Measurements from ENCODE around the gene IL12RB2.

The IL12RB2 gene

GRCh38 chr1:67313934-67314671 lies 6.4 kb downstream of the IL12RB2 start:
- no peak for DNase-seq

DNA sequence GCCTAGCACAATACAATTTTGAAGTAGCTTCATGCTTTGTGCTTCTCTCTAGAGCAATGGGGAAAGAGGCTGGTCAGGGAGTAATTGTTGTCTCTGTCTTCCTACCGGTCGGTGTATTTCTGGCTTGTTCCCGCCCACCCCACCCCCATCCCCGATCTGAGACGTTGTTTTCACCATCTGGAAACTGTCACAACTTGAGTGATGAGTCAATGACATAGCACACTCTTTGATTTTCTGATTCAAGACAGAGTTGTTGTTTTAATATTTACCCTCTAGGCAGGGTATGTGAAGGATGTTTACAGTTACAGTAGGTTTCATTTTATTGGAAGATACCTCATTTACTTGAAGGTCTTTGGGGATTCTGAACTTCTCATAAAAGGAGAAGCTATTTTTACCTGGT lies 7.0 kb downstream of the IL12RB2 start:
- DNase-seq, result no peak

- no peak for DNase-seq
Measured at GRCh38 chr1:67316180-67316902, 8.7 kb downstream of the IL12RB2 start.

DNA sequence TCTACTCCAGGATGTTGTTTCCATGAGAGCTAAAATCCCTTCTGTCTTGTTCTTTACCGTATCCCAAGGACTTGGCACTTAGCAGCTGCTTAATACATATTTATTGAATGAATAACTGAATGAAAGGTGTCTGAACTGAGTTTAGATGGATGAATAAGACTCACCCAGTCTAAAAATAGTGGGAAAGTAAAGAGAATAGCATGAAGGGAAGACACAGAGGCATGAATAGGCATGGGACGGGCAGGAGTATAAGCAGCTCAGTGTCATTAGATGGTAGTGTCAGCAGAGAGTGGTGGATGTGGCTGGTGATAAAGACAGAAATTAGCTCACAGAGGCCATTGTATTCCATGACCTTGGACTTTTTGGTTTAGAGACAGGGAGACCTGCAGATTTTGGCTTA lies 9.2 kb downstream of the IL12RB2 start:
- DNase-seq, result no peak

DNA sequence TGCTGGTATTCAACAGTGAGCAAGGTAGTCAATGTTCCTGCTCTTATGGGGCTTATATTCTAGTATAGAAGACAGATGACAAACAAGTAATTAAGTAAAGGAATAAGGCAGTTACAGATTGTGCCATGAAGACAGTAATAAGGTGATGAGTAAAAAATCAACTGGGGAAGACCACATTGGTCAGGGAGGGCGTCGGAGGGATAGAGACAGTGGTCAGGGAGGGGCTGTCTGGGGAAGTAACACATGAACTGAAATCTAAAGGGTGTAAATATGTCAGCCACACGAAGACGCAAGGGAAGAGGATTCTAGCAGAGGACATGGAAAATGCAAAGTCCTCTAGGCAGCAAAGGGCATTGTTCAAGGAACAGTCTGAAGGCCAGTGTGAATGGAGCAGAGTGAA lies 10.1 kb downstream of the IL12RB2 start:
- no peak for DNase-seq

GRCh38 chr1:67322442-67322841 lies 14.8 kb downstream of the IL12RB2 start:
- DNase-seq, result no peak

DNA sequence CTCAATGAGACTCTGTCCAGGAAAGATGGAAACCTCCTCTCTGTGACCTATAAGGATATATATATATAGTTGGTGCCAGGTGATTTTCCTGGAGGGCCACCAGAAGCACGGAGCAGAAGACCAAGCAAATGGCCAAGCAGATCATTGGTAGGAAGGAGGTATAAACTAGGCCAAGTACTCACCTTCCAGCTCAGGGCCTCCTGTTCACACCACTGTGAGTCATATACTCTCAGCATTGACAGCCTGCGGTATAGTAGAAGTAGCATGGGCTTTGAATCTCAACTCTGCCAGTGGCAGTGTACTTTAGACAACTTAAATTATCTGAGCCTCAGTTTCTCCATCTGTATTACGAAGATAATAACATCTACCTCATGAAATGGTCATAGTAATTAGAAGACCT lies 15.4 kb downstream of the IL12RB2 start:
- DNase-seq, result no peak

DNA sequence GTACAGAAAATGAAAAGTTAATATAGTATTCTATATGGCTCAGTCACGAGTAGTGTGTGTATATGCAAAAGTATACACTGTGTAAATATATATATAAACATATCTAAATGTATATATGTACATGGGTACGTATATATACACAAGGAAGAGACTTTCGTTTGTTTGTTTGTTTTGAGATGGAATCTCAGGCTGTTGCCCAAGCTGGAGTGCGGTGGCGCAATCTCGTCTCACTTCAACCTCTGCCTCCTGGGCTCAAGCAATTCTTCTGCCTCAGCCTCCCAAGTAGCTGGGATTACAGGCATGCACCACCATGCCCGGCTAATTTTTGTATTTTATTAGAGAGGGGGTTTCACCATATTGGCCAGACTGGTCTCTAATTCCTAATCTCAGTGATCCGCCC lies 16.4 kb downstream of the IL12RB2 start:
- DNase-seq, result no peak

DNA sequence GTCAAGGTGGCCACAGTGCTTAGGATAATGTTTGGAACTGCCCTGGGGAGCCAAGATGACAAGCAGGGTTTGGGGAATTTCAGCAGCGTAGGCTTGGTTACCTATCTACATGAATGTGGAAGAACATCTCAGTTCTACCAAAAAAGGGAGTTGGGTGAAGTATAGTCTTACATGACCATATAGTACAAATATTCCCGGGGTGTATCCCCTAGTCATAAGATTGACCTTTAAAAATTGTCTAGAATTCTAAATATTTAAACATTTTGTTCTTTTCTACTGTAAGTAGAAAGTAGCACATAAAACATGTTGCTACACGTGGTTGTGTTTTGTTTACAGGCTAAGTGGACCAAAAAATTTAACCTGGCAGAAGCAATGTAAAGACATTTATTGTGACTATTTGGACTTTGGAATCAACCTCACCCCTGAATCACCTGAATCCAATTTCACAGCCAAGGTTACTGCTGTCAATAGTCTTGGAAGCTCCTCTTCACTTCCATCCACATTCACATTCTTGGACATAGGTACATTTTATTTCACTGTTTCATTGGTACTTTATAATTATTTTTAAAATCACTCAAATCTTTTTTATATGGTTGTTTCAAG lies 20.3 kb downstream of the IL12RB2 start:
- DNase-seq, result peak; percentile 24

DNA sequence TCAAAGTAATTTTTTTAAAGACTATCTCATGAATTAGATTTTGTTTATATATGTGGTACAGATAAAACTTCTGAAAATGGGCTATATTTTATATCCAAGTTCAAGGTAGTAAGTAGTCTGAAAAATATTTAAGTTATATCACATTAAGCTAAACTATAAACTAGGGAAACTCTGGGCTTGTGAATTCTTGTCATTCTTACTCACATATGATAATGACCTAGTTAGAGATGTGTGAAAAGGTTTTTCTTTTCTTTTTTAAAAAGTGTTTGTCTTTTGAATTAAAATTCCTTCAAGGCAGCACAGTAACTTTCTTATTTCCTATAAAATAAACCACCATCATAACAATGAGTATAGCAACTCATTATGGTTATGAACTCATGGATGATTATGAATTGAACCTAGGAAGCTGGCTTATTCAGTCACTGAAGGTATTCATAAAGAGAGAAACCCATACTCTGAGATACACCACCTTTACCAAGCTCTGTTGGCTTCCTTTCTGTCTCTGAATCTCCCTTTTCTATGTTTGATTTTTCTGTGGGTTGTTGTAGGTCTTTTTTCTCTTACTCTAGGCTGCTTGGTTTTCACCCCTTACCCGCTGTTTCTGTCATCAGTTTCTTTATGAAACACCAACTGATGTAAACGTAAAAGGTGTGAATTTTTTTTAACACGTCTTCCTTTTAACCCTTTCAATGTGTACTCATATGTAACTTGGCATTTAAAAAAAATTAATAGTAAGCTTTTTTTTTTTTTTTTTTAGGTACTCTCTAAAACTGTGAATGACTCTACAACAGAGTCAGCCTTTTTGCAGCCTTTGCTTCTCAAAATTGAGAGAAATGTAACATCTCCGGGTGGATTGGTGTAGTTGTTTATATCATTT lies 25.2 kb downstream of the IL12RB2 start:
- DNase-seq, result no peak

GRCh38 chr1:67333603-67334002 lies 25.9 kb downstream of the IL12RB2 start:
- no peak for DNase-seq

DNA sequence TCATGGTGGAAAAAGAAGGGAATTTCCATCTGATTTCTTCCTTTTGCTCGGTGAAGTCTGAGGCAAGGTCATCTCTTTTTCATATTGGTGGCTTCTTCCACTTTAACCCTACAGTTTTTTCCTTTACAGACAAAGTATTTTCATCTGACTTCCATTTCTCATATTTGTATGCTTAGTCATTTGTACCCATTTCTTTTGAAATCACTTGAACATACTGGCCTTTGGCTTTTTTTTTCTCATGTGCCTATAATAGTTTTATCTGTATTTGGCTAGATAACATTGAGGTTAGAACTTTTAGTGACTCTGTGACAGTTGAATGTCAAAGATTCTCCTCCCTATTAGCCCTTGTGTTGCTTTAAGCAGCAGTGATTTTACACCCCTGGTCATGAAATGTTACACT lies 27.7 kb downstream of the IL12RB2 start:
- no peak for DNase-seq

DNA sequence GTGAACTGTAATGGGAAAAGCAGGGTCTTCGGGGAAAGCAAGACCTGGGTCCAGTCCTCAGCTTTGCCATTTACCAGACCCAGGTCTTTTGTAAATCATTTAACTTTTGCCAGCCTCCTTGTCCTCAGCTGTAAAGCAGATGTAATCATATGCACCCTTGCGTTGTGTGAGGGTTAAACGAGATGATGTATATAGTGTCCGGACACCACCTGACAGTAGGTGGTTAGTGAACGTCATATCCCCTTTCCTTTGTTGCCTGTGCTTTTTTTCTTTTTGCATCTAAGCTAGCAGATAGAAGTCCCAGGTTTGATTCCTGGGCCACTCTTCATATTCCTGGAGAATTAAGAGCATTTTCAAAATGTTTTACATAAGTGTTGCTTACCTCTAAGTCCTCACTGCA lies 28.5 kb downstream of the IL12RB2 start:
- DNase-seq, result no peak

DNA sequence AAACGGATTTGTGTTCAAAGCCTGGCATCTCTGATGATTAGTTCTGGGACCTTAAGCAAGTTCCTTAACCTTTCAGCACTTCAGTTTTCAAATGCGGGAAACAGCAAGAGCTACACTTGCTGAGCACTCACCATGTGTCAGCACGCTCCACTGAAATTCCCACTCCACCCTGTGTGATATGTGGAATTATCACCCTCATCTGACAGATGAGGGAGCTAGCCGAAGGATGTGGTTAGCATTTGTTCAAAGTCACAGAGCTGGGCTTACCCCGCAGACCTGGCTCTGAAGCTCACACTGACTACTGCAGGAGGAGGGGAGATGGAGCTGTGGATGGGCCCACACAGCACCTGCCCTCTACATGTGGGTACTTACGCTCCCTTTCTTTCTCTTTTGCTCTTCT lies 29.1 kb downstream of the IL12RB2 start:
- DNase-seq, result no peak

DNA sequence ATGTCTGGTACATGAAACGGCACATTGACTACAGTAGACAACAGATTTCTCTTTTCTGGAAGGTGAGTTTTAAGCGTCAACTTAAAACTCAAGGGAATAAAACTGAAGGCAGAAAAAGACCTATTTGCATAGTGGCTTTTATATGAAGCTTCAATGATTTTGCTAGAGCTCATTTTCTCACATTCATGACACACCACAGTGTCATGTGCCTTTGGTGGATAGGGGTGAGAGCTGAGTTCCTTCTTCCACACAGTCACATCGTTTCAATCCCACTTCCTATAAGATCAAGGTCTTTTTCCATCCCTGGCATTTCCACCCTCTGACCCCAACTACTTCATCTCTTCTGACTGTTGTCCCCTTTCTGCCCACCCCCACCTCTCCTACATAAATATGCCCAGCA lies 31.0 kb downstream of the IL12RB2 start:
- DNase-seq, result peak; percentile 4

DNA sequence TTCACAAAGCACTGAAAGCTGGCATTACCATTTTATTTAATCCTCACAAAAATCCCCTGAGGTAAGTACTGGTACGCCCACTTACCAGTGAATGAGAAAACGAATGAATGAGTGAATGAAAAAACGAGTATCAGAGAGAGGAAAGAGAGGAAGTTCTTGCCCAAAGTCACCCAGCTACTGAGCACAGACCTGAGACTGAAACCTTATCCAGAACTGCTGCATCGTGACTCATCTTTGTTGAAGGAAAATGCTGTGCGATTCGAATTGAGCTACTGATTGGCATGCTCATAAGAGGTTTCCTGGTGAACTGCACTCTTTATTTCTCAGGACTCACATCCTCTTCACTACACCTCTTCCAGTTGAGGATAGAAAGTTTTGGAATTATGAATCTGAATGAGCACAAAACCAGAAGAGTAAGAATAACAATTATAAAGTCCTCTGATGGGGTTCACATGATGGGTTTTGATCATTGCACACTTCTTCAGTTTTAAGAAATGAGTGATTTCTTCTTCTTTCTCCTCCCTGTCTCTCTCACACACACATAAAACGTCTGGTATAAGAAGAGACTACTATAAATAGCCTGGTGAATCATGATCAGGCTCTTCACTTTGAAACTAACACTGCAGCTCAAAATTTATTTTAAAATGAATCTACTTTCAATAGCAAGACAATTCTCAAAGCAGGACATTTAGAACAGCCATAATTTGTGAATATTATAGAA lies 32.1 kb downstream of the IL12RB2 start:
- peak; percentile 78 for DNase-seq

DNA sequence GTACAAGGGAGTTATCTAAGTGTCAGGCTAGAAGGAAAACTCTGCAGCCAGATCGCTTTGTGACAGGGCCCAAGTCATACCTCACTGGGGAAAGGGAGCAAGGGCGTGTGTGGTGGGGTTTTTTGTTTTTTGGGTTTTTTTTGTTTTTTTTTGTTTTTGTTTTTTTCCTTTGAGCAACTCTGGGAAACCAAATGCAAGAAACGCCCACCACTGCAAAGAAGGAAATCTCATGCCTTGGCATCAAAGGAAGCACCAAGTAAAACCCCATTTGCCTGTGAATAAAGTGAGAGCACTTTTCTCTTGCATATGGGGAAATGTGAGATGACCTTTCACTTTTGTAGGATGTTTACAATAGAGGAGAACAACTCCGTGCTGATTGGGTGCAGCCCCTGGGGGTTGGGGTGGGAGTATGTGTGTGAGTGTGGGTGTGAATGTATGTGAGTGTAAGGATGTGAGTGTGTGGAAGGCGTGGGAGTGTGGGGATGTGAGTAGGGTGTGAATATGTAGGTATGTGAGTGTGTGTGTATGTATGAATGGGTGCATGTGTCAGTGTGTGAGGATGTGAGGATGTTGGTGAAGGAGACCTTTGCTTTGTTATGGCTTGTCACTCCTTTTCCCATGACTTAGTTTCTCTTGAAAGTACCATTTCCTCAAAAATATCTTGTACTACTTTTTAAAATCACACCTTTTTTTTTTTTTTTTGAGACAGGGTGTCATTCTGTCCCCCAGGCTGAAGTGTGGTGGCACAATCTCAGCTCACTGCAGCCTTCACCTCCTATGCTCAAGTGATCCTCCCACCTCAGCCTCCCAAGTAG lies 34.6 kb downstream of the IL12RB2 start:
- DNase-seq, result no peak

DNA sequence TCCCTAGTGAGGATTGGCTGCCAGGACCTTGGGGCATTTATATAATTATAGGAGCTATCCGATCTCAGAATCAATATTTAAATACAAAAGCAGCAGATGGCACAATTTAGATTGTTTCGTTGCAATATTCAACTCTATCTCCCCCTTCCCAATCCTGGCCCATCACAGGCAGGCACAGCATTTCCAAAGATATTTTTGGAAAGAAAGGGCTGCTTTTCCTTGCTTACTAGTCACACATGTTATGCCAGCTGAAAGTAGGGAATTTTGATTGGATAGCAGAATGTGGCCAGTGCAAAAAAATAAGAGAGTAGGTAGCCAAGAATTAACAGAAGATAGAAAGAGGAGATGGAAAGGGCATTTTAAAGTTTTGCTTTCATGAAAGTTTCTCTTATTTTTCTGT lies 37.9 kb downstream of the IL12RB2 start:
- DNase-seq, result no peak

DNA sequence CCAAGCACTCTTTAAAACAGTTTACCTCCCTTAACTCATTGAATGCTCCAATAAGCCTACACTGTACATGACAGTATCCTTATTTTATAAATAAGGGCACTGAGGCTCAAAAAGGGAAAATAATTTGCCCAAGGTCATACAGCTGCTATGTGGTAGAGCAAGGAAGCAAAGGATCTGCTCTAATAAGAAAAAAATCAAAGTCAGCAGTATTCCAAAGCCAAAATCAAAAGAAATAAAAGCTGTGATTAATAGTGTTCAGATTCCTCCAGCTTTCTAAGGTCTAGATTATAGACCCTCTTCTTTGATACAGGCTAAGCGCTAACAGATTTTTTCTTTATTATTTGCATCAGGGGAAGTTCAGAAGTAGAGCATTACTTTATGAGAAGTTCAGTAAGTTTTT lies 39.3 kb downstream of the IL12RB2 start:
- no peak for DNase-seq

DNA sequence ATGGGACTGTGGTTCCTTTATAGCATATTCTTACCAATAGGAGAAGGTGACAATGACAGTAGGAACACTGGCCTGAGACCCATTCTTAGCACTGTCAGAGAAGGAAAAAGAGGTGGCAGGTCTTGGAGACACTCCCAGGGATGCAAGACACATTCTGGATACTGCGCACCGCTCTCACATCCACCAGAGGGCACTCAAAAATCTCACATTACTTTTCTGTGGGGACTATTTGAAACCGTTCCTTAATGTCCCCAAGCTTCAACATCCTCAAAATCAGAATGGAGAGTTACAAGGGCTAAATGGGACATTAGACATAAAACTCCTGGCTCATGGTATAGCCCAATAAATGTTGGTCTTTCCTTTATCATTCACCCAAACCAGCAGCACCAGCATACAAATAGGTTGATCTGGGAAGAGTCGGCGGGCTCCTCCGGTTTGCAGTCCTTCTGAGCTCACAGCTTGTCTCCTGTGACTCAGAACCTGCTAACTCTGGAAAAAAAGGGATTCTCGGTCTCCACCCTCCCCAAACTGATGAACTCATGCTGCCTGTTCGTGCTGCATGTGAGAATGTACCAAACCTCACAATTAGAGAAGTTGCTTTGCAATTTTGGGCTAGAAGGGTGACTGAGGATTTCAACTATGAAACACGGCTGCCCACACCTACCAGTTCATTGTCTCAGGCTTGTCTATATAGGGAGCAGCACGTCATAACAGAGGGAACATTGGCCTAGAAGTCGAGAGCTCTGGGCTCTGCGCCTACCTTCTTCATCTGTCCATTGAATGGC lies 40.2 kb downstream of the IL12RB2 start:
- peak; percentile 39 for DNase-seq
